Inferior parietal cortex (tissue), 1 donor: ENCODE results near the gene TTC9.
A peak's percentile ranks its signal among the peaks of the same experiment; 100 is the strongest.

Experiments used
- DNase-seq: peaks from one replicate; pipeline ENCODE4 v3.0.0-alpha.2; 2016; ENCODE audit errors: extremely low spot score

Gene TTC9

DNA sequence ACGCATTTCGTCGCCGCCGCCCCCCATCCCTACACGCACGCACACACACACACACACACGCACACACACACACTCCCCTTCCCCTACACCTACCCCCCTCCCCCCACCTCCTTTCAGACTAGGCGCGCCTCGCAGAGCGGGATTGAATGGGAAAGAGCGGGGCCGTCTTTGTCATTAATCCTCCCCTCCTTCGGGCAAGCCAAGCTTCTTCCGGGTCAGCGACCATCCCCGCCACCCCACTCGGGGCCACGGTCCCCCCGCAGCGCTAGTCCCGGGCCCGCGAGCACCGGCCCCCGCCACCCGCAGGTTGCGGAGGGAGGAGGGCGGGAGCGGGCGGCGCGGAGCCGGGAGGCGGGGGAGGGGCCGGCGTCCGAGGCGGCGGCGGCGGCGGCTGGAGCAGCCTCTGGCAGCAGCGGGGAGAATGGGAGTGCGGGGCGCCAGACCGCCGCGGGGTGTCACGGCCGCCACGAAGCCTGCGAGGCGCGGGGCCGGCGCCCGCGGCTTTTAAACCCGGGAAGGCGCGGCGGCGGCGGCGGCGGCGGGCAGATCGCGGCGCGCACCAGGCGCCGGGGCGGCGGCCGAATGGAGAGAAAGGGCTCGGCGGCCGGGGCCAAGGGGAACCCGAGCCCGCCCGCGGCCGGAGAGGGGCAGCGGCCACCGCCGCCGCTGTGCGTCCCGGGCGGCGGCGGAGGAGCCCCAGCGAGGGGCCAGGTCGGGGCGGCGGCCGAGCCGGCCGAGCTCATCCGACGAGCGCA lies at the start of gene TTC9:
TTC9 (plus strand) TSS at position 369 of the 755 bp plus-strand sequence; CDS start at position 583, 214 bp downstream.
- no peak for DNase-seq

DNA sequence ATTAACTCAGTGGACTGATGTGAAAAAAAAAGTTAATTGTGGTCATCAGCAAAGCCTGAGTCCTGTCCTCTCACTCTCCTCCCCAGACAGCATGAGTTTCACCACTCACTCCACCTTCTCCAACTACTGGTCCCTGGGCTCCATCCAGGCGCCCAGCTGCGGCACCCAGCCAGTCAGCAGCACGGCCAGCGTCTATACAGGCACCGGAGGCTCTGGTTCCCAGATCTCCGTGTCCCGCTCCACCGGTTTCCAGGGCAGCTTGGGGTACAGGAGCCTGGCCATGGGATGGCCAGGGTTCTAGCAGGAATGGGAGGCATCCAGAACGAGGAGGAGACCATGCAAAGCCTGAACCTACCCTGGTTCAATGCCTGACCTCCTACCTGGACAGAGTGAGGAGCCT lies 47.3 kb upstream of the TTC9 start:
- no peak for DNase-seq

GRCh38 chr14:70595443-70596185 lies 46.1 kb upstream of the TTC9 start:
- no peak for DNase-seq

DNA sequence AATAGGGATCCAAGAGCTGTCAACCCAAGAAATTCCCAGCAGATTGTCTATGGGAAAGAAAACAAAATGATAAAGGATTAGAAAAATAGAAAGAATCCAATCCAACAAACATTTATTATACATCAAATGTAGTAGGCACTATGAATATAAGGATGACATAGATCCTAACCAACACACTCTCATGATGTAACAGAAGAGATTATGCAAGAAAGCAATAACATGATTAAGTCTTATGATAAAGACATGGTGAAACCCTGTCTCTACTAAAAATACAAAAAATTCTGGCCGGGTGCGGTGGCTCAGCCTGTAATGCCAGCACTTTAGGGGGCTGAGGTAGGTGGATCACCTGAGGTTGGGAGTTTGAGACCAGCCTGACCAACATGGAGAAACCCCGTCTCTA lies 44.0 kb upstream of the TTC9 start:
- no peak for DNase-seq

DNA sequence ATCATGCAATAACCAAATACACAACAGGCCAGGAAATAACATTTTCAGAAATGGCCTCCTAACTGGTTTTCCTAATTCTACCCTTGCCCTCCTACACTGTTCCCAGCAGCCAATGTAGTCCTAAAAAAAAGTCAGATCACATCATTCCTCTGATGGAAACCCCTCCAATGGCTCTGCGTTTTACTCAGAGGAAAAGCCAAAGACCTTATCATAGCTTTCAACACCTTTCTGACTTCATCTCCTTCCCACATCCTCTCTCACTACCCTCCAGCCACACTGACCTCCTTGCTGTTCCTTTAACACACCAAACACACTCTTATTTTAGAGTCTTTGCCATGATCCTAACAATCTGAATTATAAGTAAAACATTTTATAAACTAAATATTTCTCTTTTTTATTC lies 42.4 kb upstream of the TTC9 start:
- DNase-seq, result no peak

- peak; percentile 97 for DNase-seq
Observed at GRCh38 chr14:70600382-70601157, 41.1 kb upstream of the TTC9 start, which contains the start of gene MED6. TSS of gene MED6 (minus strand) at chr14:70600655. CDS start at chr14:70600637, 18 bp downstream.

DNA sequence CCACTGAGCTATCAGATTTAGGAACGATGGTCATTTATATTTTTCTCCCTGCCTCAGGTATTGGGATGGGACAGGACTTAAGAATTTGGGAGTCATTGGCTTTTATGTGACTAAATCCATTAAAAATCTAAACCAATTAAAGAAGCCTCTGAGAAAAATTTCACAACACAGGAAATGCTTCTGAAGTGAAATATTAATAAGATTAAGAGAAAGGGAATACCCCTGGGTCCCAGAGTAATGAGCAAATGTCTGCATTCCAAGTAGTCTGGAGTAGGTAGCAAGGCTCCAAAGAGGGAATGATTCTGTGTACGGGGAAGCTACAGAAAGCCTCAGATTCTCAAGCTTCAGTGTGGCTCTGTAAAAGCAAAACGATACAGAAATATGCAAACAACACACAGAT lies 40.6 kb upstream of the TTC9 start:
- DNase-seq, result peak; percentile 19

DNA sequence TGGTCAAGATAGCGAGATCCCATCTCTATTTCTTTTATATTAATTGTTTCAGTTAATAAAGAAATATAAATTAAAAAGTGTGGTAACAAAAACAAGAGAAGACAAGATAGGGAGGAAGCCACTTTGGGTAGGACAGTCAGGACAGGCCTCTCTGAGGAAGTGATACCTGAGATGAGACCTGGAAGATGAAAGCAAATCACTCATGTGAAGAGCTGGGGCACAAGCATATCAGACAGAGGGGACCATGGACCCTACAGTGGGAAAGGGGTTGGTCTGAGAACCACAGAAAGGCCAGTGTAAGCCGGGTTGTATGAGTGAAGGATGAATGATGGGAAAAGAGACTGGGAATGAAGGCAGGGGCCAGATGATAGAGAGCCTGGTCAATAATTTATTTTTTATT lies 39.5 kb upstream of the TTC9 start:
- no peak for DNase-seq

GRCh38 chr14:70611216-70611615 lies 30.5 kb upstream of the TTC9 start:
- no peak for DNase-seq

DNA sequence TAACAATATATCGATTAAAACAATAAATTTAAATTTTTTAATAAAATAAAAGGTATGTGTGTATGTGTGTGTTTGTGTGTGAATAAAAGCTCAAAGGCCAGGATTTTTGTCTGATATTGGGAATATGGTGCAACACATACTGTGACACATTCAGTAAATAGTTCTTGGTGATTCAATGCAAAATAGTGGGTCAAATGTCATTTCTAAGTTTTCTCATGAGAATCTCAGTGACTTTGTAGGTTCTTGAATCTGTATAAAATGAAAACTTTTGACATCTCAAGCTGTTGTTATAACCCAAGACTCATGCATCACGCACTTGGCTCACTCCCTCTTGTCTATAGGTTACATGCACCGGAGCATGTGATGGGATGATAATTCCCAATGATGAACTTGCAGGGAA lies 25.1 kb upstream of the TTC9 start:
- no peak for DNase-seq

GRCh38 chr14:70618314-70618713 lies 23.4 kb upstream of the TTC9 start:
- DNase-seq, result no peak

GRCh38 chr14:70619708-70620107 lies 22.0 kb upstream of the TTC9 start:
- DNase-seq, result no peak

DNA sequence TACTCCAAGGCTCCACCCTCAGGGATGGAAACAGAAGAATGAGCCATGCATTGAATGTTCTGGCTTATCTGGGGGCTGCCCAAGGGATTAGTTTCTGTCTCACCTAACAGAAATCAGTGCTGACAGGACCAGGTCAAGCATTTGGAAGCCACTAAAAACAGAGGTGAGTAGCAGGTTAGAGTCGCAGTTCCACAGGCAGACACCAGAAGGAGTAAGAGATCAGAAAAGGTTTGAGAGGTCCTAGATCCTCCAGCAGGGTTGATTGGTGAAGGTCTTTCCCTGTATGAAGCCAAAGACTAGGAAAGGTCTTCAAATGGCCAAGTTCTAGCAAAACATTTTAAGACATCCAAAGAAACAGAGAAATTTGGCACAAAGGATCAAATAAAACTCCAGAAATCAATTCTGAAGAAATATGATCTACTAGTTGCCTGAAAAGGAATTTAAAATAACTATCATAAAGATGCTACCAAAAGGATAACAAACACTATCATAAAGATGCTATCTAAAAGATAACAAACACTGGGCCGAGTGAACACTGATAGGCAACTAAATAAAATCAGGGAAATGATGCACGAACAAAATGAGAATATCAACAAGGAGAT lies 19.5 kb upstream of the TTC9 start:
- no peak for DNase-seq

DNA sequence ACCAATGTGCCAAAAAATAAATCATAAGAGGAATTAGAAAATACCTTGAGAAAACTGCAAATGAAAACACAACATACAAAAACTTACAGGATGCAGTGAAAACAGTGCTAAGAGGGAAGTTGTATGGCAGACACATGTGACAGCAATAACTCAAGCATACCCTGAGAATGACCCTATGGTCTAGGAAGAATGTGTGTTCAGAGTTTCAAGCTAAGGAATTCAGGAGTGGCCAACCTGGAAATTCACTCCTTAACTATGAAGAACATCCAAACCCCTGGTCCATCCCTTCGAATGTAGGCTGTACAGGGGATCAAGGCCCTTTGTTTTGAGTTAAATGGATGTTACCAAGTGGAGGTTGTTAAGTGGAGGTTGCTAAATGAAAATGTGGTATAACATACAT lies 16.7 kb upstream of the TTC9 start:
- no peak for DNase-seq

DNA sequence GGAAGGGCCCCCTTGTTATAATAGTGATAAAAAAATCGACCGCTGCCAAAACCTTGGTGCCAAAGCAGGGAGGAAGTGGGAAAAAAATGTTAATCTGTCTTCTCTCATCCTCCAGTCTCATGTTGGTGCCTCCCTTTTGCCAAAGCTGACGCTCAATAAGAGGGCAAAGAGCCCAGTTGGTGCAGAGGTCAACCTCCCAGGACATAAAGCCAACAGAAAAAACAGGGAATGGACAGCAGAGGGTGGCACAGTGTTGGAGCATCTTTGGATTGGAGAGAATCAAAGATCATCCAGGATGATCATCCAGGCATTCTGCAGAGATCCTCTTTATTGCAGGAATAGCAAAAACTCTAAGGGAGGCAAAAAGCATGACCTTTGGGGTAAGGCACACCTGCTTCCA lies 9.8 kb upstream of the TTC9 start:
- DNase-seq, result no peak

DNA sequence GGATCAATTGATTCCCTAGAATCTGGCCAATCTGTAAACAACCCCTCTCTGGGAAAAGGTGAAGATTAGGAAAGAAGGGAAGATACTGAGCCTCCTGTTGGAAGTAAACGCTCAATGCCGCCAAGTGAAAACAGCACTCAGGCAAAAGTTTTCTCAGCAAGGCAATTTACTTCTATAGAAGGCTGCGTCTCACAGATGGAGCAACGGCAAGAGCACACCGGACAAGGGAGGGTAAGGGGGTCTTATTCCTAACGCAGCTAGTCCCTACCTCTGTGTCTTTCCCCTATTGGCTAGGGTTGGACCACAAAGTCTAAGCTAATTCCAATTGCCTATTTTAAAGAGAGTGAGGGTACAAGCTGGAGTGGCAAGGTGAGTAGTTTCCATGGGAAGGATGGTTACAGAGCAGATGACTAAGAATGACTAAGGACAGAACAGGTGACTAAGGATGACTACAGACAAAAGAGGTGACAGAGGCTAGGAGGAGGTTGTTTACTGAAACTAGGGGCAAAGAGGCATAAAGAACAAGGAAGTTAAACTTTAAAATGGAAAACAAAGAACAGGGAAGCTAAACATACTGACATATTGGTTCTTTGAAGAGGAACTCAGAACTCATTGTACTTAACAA lies 5.6 kb upstream of the TTC9 start:
- DNase-seq, result no peak

GRCh38 chr14:70638416-70638815 lies 3.3 kb upstream of the TTC9 start:
- DNase-seq, result no peak

DNA sequence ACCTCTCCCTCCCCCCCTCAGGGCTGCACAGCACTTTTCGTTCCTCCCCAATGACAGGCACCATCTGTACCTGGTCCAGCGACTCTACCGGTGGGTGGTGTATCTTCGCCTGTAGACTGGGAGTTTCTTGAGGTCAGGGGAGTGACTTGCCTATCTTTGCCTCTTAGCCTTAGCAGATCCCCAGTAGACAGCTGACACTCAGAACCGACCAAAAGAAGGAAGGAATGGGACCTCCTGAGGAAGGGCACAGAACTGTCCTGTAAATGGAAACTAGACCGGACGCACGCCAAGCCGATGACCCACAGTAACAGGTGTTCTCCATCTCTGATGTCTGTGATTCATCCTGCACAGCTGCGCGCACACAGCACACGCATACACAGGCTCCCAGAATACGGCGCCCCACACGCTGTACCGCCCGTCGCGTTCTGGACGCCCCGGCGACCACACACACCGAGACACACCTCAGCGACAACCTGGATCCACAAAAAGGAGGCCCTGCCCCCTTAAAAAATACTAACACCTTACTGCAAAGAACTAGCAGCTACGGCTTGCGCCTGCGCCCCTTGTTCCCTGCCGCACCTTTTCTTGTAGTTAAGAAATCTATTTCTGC lies 673 bp upstream of the TTC9 start:
- DNase-seq, result peak; percentile 7

DNA sequence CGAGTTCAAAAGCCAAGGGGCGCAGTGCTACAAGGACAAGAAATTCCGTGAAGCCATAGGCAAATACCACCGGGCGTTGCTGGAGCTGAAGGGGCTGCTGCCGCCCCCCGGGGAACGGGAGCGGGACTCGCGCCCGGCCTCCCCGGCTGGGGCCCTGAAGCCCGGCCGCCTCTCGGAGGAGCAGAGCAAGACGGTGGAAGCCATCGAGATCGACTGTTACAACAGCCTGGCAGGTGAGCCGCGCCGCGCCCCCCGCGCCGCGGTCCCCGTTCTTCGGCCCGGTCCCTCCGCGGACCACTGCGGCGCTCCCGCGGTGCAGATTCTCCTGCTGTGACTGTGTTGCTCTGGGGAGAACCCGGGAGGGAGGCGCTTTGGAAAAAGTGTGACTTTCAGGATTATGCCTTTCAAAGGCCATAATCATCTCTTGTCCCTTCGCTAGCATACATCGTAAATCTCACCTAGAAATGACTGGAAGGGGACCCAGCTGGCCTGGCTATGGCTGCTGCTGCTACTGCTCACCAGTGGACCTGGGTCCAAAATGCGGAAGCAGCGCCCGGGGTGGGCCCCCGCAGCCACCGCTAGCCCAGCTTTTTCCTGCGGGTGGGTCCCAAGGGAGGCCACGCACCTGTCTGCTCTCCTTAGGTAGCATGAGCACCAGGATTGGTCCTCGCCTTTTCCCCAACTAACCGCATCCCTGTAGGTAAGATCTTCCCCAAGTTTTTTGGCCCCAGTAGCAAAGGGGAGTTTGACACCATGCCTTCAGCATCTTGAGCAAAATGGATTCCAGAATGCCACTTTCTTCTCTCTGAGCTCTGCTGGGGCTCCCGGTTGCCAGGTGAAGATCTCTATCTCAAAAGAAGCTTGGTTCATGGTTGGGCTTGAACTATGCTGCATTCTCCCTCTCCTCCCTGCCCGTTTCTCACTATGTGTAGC lies 853 bp downstream of the TTC9 start:
- peak; percentile 18 for DNase-seq

GRCh38 chr14:70643967-70644366 lies 2.3 kb downstream of the TTC9 start:
- DNase-seq, result no peak
